ENCODE data around the gene EPDR1. TPM values are rescaled to one million over a fixed set of nuclear protein-coding genes. Genes with fewer than 3 reads are reported as not detected.

EPDR1 gene
- total RNA-seq, 1 donor: 123 TPM

DNA sequence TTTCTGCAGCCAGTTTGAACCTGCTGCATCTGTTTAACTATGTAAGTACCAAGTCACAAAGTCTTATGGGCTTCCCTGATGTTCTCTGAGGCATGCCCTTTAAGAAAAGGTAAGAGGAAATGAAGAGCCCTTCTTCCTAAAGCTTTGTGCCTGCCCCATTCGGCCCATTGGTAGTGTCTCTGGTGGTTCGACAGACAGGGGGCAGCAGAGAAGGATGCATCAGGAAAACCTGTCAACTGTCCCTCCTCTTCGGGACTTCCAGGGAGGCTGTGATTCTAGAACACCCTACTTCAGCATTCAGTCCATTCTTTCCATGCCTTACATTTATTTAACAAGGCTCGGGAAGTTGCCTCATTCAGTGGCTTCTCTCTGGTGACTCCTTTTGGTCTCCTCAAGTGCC is 1.9 kb upstream of the EPDR1 start:
- Histone ChIP-seq H3K36me3 (ENCODE audit: insufficient read depth, low read length) (no peaks in the 10 kb centered on the region), H3K27me3 (ENCODE audit: insufficient read depth, low read length) (peaks cover 26% of the 10 kb centered on the region), H4K20me1 (ENCODE audit: insufficient read depth, low read length) (no peaks in the 10 kb centered on the region), H3K9me3 (ENCODE audit: low read depth, low read length) (no peaks in the 10 kb centered on the region), H3K4me3 (ENCODE audit: insufficient read depth, low read length) (no peak overlapping the region), H2AFZ (ENCODE audit: low read length) (no peak overlapping the region), H3K4me1 (ENCODE audit: insufficient read depth, low read length) (peaks cover 3% of the 10 kb centered on the region), H3K4me2 (ENCODE audit: insufficient read depth, low read length) (no peak overlapping the region), H3K79me2 (ENCODE audit: insufficient read depth, low read length) (peaks cover 17% of the 10 kb centered on the region), H3K27ac (ENCODE audit: low read depth, low read length) (no peak overlapping the region)
- no peak for DNase-seq (ENCODE audit: insufficient read length, low spot score, missing footprints)
- TF ChIP-seq CTCF (IDR thresholded peaks at IDR 0.05; ENCODE audit: extremely low read depth, low read depth, low read length): peak; percentile 21

- H3K27me3 ChIP-seq (ENCODE audit: insufficient read depth, low read length): peaks cover 22% of the 10 kb centered on the region
- H2AFZ ChIP-seq (ENCODE audit: low read length): peak overlapping the region; percentile 85
- H3K4me1 ChIP-seq (ENCODE audit: insufficient read depth, low read length): peaks cover 3% of the 10 kb centered on the region
- peaks cover 29% of the 10 kb centered on the region for H3K79me2 ChIP-seq (ENCODE audit: insufficient read depth, low read length)
- peak; percentile 5 for TF ChIP-seq CTCF (IDR thresholded peaks at IDR 0.05; ENCODE audit: extremely low read depth, low read depth, low read length)
- peak overlapping the region; percentile 78 for H3K4me3 ChIP-seq (ENCODE audit: insufficient read depth, low read length)
- peak overlapping the region; percentile 48 for H3K27ac ChIP-seq (ENCODE audit: low read depth, low read length)
- H3K36me3 ChIP-seq (ENCODE audit: insufficient read depth, low read length): no peaks in the 10 kb centered on the region
- DNase-seq (ENCODE audit: insufficient read length, low spot score, missing footprints): peak; percentile 48
- H4K20me1 ChIP-seq (ENCODE audit: insufficient read depth, low read length): no peaks in the 10 kb centered on the region
- H3K9me3 ChIP-seq (ENCODE audit: low read depth, low read length): peaks cover 5% of the 10 kb centered on the region
- H3K4me2 ChIP-seq (ENCODE audit: insufficient read depth, low read length): peak overlapping the region; percentile 77
Measured at GRCh38 chr7:37920849-37921805, 687 bp downstream of the EPDR1 start.

DNA sequence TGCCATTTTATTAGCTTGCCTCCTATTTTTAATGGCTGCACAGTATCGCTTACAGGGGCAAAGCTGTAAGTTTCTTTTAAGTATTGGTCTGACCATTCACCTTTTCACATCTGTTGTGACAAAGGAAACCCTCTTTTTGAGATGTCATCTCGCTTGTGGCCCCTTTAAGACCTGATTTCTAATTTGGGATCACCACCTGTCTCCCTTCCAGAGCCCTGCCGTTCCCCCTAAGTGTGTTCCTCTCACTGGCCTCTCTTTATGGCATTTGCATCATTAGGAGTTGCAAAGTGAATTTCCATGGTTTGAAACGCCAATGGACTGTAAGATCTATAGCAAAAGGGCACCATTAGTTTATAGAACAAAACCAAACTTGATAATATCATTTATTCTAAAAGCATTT is 1.4 kb downstream of the EPDR1 start:
- H4K20me1 ChIP-seq (ENCODE audit: insufficient read depth, low read length): no peaks in the 10 kb centered on the region
- TF ChIP-seq CTCF (IDR thresholded peaks at IDR 0.05; ENCODE audit: extremely low read depth, low read depth, low read length): no peak
- DNase-seq (ENCODE audit: insufficient read length, low spot score, missing footprints): no peak
- H3K27ac ChIP-seq (ENCODE audit: low read depth, low read length): no peak overlapping the region
- H3K4me2 ChIP-seq (ENCODE audit: insufficient read depth, low read length): peak overlapping the region; percentile 77
- peaks cover 5% of the 10 kb centered on the region for H3K9me3 ChIP-seq (ENCODE audit: low read depth, low read length)
- H3K27me3 ChIP-seq (ENCODE audit: insufficient read depth, low read length): peaks cover 18% of the 10 kb centered on the region
- no peak overlapping the region for H2AFZ ChIP-seq (ENCODE audit: low read length)
- H3K4me3 ChIP-seq (ENCODE audit: insufficient read depth, low read length): peak overlapping the region; percentile 78
- peaks cover 34% of the 10 kb centered on the region for H3K79me2 ChIP-seq (ENCODE audit: insufficient read depth, low read length)
- H3K36me3 ChIP-seq (ENCODE audit: insufficient read depth, low read length): no peaks in the 10 kb centered on the region
- H3K4me1 ChIP-seq (ENCODE audit: insufficient read depth, low read length): peaks cover 3% of the 10 kb centered on the region

GRCh38 chr7:37923996-37924395 is 3.6 kb downstream of the EPDR1 start:
- no peak overlapping the region for H2AFZ ChIP-seq (ENCODE audit: low read length)
- peaks cover 42% of the 10 kb centered on the region for H3K79me2 ChIP-seq (ENCODE audit: insufficient read depth, low read length)

More at GRCh38 chr7:37923996-37924395, 3.6 kb downstream of the EPDR1 start:
- Histone ChIP-seq H3K36me3 (ENCODE audit: insufficient read depth, low read length) (no peaks in the 10 kb centered on the region), H4K20me1 (ENCODE audit: insufficient read depth, low read length) (no peaks in the 10 kb centered on the region), H3K27ac (ENCODE audit: low read depth, low read length) (no peak overlapping the region), H3K4me3 (ENCODE audit: insufficient read depth, low read length) (no peak overlapping the region), H3K27me3 (ENCODE audit: insufficient read depth, low read length) (peaks cover 10% of the 10 kb centered on the region), H3K4me2 (ENCODE audit: insufficient read depth, low read length) (no peak overlapping the region), H3K9me3 (ENCODE audit: low read depth, low read length) (peaks cover 5% of the 10 kb centered on the region), H3K4me1 (ENCODE audit: insufficient read depth, low read length) (peaks cover 20% of the 10 kb centered on the region)
- TF ChIP-seq CTCF (IDR thresholded peaks at IDR 0.05; ENCODE audit: extremely low read depth, low read depth, low read length): no peak
- DNase-seq (ENCODE audit: insufficient read length, low spot score, missing footprints): no peak

Measured in osteoblast (primary cell).